Measurements from ENCODE around the gene NOS3. TPM values are rescaled to one million over a fixed set of nuclear protein-coding genes. Genes with fewer than 3 reads are reported as not detected.

NOS3 gene
- total and polyA plus RNA-seq, 9 of the 15 experiments (the other 6 are each of a cell fraction or from before 2014, with no cell fraction given): 1.1 to 121 (median 23.6) TPM

GRCh38 chr7:151019130-151019447 is 28.3 kb downstream of the NOS3 start:
- no peaks in the 10 kb centered on the region for H4K20me1 ChIP-seq (replicated peaks; ENCODE audit: control insufficient read depth, insufficient read depth, low read length)
- BruUV-seq (replicated peaks): no TSS peak
- H3K9ac ChIP-seq (ENCODE audit: insufficient read depth in 1 of 2, low read depth in 2 of 2, low read length in 2 of 2): no peak overlapping the region
- no peaks in the 10 kb centered on the region for H3K9me3 ChIP-seq (replicated peaks; ENCODE audit: control insufficient read depth, insufficient read depth, low read depth, low read length)
- H3K36me3 ChIP-seq (ENCODE audit: control insufficient read depth, insufficient read depth, low read length): peaks cover 17% of the 10 kb centered on the region; the same call in 2 of the 3 replicates
- DNase-seq (ENCODE audit: extremely low read depth in 1 of 4, low spot score in 3 of 4) (no peak), ATAC-seq (no peak), FAIRE-seq (no peak)
- WGBS (ENCODE audit: insufficient coverage, low coverage, missing lambda C conversion rate): 96% methylated on average over 19 of the region's 20 CpGs
- H3K27me3 ChIP-seq (ENCODE audit: control insufficient read depth in 2 of 2, insufficient read depth in 2 of 2, low read length in 2 of 2): no peaks in the 10 kb centered on the region; a peak in 1 of 5 replicates
- H3K9me1 ChIP-seq (ENCODE audit: control insufficient read depth, insufficient read depth, low read length): no peaks in the 10 kb centered on the region
- H2AFZ ChIP-seq (ENCODE audit: low read depth, low read length): no peak overlapping the region
- no peaks in the 10 kb centered on the region for H3K79me2 ChIP-seq (ENCODE audit: control insufficient read depth, insufficient read depth, low read length)
- no peak overlapping the region for H3K4me2 ChIP-seq (ENCODE audit: insufficient read depth, low read length)
- TF ChIP-seq, protein P1, sequence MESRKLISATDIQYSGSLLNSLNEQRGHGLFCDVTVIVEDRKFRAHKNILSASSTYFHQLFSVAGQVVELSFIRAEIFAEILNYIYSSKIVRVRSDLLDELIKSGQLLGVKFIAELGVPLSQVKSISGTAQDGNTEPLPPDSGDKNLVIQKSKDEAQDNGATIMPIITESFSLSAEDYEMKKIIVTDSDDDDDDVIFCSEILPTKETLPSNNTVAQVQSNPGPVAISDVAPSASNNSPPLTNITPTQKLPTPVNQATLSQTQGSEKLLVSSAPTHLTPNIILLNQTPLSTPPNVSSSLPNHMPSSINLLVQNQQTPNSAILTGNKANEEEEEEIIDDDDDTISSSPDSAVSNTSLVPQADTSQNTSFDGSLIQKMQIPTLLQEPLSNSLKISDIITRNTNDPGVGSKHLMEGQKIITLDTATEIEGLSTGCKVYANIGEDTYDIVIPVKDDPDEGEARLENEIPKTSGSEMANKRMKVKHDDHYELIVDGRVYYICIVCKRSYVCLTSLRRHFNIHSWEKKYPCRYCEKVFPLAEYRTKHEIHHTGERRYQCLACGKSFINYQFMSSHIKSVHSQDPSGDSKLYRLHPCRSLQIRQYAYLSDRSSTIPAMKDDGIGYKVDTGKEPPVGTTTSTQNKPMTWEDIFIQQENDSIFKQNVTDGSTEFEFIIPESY (CRISPR knock-in tag; IDR thresholded peaks at IDR 0.05): peak; percentile 92
- TF ChIP-seq, protein P2, sequence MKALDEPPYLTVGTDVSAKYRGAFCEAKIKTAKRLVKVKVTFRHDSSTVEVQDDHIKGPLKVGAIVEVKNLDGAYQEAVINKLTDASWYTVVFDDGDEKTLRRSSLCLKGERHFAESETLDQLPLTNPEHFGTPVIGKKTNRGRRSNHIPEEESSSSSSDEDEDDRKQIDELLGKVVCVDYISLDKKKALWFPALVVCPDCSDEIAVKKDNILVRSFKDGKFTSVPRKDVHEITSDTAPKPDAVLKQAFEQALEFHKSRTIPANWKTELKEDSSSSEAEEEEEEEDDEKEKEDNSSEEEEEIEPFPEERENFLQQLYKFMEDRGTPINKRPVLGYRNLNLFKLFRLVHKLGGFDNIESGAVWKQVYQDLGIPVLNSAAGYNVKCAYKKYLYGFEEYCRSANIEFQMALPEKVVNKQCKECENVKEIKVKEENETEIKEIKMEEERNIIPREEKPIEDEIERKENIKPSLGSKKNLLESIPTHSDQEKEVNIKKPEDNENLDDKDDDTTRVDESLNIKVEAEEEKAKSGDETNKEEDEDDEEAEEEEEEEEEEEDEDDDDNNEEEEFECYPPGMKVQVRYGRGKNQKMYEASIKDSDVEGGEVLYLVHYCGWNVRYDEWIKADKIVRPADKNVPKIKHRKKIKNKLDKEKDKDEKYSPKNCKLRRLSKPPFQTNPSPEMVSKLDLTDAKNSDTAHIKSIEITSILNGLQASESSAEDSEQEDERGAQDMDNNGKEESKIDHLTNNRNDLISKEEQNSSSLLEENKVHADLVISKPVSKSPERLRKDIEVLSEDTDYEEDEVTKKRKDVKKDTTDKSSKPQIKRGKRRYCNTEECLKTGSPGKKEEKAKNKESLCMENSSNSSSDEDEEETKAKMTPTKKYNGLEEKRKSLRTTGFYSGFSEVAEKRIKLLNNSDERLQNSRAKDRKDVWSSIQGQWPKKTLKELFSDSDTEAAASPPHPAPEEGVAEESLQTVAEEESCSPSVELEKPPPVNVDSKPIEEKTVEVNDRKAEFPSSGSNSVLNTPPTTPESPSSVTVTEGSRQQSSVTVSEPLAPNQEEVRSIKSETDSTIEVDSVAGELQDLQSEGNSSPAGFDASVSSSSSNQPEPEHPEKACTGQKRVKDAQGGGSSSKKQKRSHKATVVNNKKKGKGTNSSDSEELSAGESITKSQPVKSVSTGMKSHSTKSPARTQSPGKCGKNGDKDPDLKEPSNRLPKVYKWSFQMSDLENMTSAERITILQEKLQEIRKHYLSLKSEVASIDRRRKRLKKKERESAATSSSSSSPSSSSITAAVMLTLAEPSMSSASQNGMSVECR (CRISPR knock-in tag; IDR thresholded peaks at IDR 0.05): peak; percentile 56; the same call in 1 of the 2 replicates
- TF ChIP-seq MTA3 (IDR thresholded peaks at IDR 0.05; ENCODE audit: borderline replicate concordance) (no peak), SMARCC2 (IDR thresholded peaks at IDR 0.05; ENCODE audit: low read depth) (no peak), FIP1L1 (IDR thresholded peaks at IDR 0.05; ENCODE audit: low read depth, low read length, poor library complexity, severe bottlenecking) (peak; percentile 1), TBP (optimal IDR thresholded peaks at IDR 0.05; ENCODE audit: low read depth, low read length) (no peak), CHD4 (IDR thresholded peaks at IDR 0.05; ENCODE audit: insufficient read depth, insufficient replicate concordance, low read depth, low read length, poor library complexity, severe bottlenecking) (no peak), FOXP1 (CRISPR knock-in tag; IDR thresholded peaks at IDR 0.05) (0 out of 2 replicates have a peak, but pooled peaks have one; percentile 24)
- peaks cover 21 to 70% of the 10 kb centered on the region in 2 experiments; a peak in 4 of 5 replicates for H3K4me1 ChIP-seq (replicated peaks in 1 of 2; ENCODE audit: control insufficient read depth in 2 of 2, insufficient read depth in 2 of 2, low read length in 2 of 2)
- POLR2A ChIA-PET: interaction anchor here (0.5 to 14.3 kb wide), 7 partner anchors 10 to 89 kb away, joined by 3 to 146 read pairs (median 4); partner anchors contain the start of genes ABCB8 and FASTK
- no peak overlapping the region for H3K27ac ChIP-seq (ENCODE audit: extremely low read depth, low read depth, low read length)
- in situ Hi-C loops (cut with MboI) (no loop called here), intact Hi-C loops (cut with micrococcal nuclease) (loop anchor here (10.0 kb wide), 1 partner anchor 156 kb away; no protein-coding TSS in a partner anchor)
- H3K4me3 ChIP-seq: no peak overlapping the region
- CTCF ChIA-PET (ENCODE audit: low intra/inter-chr PET ratio): interaction anchor here (1.6 kb wide), 1 partner anchor 11 kb away, joined by 5 read pairs; no protein-coding TSS in a partner anchor

All from K562 (cell line).